B cell (primary cell): ENCODE measurements around the gene CCDC178. TPM values are rescaled to one million over a fixed set of nuclear protein-coding genes. Genes with fewer than 3 reads are reported as not detected.

Source experiments
- polyA plus RNA-seq: library from polyadenylated mRNA; depleted of rRNA; stranded (reverse); fragments of >200 nt; gene quantifications from 2 replicates; pipeline ENCODE4 v1.2.3, GENCODE V29; 2012
- total RNA-seq, 2 donors: library from RNA; stranded (reverse); fragments of 120-200 nt in 1 of 2; gene quantifications; 1 replicate in 1 of 2; 2 replicates in 1 of 2; pipeline versions ENCODE4 v1.2.3 to v1.2.4, GENCODE V29; 2013 to 2022

The CCDC178 gene
- total and polyA plus RNA-seq, 2 donors (not counting 1 experiment from before 2014, with no cell fraction given), result not detected

Other genes with a start within 250 kb of the CCDC178 start
- gene ASXL3, start 137.5 kb upstream of the CCDC178 start, total RNA-seq, result 0.02 TPM in 1 of 2 replicates, not detected in the other
- not detected in 2 replicates for gene ASXL3, start 137.5 kb upstream of the CCDC178 start, polyA plus RNA-seq